GM18520 (cell line): Measurements from ENCODE around the gene IFITM10.

Experiments used
- ATAC-seq: cut with Tn5 transposase; IDR thresholded peaks from one replicate; pipeline ENCODE4 v1.9.1; 2021; ENCODE audit not compliant: unreplicated experiment

The IFITM10 gene

DNA sequence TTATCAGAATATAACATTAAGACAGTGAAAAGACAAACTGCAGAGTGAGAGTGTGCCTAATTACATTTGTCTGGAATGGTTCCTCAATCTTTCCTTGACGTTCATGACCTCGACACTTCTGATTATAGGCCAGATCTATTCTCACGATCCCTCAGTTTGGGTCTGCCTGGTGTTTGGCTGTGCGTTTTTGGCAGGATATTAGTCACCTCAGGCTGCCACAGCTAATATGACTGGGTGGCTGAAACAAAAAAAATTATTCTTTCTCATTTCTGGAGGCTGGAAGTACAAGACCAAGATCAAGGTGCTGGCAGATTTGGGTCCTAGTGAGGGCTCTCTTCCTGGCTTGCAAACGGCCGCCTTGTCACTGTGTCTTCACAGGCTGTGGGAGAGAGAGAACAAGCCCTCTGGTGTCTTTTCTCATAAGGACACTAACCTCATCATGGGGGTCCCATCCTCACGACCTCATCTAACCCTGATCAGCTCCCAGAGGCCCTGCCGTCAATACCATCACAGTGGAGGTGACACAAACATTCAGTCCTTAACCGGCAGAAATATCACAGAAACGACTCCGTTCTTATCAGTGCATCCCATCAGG, 23.2 kb downstream of the IFITM10 start:
- no peak for ATAC-seq

DNA sequence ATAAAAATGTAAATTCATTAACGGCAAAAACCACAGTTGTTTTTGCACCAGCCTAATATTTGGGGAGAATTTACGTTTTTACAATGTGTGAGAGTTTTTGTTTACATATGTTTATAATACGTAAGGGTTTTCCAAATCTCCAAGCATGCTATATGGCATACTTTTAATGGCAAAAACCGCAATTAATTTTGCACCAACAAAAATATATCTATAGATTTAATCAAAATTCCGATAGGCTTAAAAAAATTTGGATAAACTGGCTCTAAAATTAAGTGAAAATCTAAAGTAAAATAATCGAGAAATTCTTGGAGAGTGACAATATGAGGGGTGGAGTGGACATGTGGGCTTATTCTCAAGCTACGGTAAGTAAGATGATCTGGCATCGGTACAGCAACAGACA, 30.6 kb downstream of the IFITM10 start:
- no peak for ATAC-seq

DNA sequence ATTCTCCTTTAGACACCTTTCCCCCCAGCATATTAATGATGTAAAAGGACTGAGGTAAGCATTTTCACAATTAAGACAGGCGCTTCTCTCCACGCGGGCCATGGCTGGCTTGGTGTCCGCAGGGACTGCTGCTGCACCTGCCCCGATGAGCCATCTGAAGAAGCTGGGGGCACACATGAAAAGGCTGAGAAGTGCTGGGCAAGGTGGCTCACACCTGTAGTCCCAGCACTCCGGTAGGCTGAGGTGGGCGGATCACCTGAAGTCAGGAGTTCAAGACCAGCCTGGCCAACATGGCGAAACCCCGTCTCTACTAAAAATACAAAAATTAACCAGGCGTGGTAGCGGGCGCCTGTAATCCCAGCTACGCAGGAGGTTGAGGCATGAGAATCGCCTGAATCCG, 32.1 kb downstream of the IFITM10 start:
- ATAC-seq: no peak

DNA sequence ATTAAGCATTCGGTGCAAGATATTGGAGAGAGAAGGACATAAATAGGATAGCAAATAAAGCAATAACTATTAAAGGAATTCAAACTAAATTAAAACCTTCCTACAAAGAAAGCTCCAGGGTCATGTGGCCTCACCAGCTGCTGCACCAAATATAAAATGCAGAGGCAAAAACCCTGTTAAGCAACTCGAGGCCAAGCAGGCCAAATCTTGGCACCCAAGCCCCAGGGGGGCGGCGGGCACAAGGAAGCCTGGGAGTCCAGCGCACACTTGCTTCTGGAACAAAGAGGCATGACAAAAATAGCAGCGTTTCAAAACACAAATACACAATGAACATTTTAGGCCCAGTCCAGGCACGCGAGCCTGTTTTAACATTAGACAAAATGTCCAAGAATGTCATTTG, 32.6 kb downstream of the IFITM10 start:
- no peak for ATAC-seq

DNA sequence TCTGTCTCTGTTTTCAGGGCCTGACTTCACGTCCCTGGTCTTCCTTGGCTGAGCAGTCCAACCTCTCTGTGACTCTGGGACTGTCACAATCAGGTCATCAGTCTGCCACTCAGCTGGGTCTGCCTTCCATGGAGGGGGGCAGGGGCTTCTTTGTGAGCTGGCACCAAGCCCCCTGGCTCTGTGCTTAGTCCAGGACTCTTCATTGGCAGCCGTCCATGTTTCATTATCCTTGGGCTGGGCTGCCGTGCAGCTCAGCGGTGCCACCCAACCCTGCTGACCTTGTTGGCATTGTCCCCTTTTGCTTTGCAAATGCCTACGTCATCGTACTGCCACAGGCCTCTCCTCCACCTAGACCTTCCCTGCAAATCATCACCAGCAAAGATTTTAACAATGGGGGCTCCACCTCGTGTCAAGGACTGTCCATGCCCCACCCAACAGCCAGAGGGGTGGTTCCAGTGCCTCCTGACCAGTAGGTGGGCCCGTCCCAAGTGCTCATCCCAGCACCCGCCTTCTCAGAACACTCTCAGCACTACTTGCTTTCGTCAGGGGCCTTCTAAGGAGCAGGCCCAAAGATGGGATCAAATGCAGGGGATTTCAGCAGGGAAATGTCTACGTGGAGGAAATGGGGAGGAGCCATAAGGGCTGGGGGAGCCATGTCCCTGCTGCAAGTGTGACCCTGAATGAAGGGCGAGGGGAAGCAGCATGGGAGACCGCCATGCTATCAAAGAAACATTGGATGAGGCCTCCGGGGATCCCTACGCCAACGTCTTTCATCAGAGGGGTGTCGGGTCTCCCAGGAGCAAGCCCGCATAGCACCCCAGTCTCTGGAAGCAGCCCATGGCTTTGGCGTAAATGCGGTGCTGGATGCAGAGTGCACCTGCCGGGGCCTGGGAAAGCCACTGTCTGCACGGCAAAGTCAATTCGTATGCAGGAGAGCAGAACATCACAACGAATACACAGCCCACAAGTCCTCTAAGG, 35.2 kb downstream of the IFITM10 start:
- no peak for ATAC-seq

DNA sequence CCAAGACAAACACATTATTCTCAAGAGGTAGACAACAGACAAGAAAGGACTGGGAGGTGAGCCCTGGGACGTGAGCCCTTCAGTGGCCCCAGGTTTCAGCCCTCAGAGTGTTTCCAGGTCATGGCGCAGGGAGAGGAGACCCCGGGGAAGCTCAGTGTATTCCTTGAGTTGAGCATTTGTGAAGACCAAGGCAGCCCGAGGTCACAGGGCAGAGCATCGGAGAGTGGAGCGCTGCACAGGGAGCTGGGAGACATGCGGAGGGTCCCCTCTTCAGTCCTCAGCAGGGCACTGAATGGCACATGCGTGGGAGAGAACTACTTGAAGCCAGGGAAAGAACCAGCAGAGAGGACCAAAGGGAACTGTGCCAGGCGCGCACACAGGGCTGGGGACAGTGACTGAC, 41.7 kb downstream of the IFITM10 start:
- ATAC-seq: no peak

DNA sequence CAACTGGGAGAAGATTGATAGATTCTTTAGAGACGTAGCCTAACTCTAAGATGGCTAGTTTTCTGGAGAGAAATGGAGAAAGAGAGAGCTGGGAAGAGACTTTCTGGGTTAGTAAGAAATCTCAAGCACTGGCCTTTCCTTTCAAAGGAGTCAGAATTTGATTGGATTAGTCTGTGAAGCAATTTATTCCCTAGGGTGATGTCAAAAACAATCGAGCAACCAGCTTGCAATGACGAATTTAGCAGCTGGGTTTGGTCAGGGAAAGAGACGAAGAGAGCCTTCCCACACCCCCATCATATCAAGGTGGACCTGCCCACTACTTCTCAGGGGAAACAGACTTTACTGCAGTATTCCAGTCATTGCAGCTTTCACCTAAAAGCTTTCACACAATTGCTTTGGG, 42.6 kb downstream of the IFITM10 start:
- ATAC-seq: no peak

DNA sequence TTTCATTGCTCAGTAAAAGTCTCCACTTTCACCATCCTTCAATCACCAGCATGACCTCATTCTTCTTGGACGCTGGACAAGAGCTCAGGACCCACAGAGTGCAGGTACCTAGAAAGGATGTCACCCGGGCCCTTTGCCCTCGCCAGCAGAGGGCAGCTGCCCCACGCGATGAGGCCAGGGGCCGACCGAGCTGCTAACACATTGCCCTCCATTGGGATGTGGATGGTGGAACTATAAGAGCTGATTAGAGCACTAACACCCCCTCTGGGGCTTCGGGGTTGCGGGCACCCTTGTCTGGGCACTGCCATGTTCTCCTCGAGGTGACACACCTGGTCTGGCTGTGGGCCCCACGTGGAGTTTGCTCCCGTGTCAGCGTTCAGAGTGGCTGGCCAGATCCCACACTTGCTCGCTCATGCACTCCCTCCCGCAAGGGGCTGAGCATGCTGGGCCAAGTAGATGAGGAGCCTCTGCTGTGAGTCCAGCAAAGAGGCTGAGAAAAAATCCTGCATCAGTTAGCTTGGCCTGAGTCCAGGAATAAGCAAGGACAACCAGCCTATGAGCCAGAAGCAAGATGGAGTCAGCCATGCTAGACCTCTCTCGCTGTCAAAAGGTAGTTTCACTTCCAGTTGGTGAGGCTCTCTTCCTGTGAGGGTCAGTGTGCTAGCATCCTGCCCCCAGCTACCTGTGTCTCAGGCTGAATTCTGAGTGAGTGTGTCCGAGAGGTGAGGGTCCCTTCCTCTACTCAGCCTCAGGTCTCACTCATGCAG, 43.6 kb downstream of the IFITM10 start:
- ATAC-seq: no peak

DNA sequence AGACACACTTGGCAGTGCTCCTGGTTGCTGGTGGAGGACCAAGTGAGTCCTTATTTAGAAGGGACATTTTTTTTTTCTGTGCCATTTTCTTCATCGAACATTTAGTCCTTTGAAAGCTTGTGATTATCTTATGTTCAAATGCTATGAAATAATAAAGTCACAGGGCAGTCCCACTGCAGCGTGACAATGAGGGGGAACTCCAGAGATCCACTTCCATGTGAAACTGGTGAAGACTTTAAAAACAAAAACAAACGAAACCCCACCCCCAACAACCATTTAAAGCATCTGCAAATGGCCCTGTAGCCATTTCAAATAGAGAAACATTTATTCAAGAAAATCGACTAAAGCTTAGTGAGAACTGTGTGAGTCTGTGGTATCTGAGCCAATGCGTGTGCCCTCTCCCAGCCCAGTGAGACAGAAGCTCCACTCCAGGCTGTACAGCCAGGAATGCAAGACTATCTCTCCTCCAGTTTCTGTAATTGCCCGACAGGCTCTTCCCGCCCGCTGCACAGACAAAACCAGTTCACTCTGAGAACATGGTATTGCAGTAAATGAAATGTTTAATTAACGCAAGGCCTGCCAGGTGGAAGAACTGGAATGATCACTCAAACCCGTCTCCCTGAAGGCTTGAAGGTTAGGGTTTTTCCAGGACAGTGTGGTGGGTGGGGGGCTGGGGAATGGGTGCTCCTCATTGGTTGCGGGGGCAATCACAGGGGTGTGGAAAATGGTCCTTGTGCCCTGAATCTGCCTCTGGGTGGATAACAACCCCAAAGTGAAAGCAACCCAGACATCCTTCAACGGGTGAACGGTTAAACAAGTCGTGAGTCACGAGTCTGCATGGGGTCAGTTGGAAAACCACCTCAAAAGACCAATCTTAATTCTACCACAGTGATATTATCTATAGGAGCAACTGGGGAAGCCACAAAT, 45.0 kb downstream of the IFITM10 start:
- no peak for ATAC-seq

DNA sequence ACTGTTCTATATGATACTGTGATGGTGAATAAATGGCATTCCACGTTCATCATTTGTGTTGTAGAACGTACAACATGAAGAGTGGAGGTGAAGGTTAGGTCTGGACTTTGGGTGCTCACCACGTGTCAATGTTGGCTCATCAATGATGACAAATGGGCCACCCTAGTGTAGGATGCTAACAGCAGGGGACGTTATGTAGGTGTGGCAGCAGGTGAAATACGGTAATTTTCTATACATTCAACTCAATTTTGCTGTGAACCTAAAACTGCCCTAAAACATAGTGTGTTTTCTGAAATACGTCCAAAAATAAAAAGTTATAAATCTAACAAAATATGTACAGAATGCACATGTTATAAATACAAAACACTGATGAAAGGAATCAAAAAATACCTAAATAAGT, 47.2 kb downstream of the IFITM10 start:
- ATAC-seq: no peak

DNA sequence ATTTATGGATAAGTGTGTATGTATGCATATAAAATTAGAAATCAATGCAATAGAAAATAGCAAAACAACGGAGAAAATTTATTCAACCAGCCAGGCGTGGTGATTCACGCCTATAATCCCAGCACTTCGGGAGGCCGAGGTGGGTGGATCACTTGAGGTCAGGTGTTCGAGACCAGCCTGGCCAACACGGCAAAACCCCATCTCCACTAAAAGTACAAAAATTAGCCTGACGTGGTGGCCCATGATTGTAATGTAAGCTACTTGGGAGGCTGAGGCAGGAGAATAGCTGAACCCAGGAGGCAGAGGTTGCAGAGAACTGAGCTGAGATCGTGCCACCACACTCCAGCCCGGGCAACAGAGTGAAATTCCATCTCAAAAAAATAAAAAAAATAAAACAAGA, 47.9 kb downstream of the IFITM10 start:
- no peak for ATAC-seq

DNA sequence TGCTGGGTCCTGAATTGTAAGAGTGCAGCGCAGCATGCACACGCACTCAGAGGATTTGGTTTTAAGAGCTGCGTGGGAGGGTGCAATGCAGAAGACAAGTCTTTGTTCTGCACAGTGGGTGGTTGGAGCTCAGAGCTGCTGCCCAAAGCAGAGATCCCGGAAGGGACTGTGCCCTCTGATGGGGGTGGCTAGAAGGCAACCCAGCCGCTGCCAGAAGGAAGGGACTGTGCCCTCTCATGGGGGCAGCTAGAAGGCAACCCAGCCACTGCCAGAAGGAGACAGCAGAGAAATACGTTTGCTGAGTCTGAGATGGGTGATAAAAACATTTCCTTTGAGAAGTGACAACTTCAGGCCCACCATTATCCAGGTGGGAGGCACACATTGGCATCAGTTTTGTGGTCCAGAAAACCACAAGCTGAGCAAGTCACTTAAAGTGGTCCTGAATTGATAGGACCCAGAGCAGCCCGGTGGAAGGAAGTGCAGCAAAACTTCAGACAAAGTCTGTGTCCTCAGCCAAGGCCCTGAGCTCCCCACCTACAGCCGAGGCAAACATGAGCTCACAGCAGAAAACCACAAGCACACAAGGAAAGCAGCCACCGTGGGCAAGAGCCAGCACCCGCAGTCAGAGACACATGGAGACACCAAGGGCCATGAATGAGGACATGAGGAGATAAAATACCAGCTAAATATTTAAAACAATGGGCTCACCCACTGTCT, 49.1 kb downstream of the IFITM10 start:
- ATAC-seq: no peak

DNA sequence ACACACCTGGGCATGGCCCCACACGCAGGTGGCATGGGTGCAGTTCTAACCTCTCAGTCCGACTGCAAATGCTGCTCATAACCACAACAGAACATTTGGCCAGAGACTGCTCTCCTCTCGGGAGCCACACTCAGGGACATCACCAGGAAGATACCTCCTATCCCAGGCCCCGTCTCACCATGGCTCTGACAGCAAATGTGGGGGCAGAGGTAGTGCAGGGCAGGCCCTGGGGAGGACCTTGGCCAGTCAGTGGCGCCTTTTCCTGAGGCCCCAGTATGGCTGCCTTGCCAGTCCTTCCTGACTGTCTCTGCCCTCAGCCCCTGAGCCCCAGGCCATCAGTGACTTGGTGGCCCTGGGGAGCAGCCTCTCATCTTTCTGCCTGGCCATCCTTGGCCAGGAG, 50.6 kb downstream of the IFITM10 start:
- ATAC-seq: no peak

DNA sequence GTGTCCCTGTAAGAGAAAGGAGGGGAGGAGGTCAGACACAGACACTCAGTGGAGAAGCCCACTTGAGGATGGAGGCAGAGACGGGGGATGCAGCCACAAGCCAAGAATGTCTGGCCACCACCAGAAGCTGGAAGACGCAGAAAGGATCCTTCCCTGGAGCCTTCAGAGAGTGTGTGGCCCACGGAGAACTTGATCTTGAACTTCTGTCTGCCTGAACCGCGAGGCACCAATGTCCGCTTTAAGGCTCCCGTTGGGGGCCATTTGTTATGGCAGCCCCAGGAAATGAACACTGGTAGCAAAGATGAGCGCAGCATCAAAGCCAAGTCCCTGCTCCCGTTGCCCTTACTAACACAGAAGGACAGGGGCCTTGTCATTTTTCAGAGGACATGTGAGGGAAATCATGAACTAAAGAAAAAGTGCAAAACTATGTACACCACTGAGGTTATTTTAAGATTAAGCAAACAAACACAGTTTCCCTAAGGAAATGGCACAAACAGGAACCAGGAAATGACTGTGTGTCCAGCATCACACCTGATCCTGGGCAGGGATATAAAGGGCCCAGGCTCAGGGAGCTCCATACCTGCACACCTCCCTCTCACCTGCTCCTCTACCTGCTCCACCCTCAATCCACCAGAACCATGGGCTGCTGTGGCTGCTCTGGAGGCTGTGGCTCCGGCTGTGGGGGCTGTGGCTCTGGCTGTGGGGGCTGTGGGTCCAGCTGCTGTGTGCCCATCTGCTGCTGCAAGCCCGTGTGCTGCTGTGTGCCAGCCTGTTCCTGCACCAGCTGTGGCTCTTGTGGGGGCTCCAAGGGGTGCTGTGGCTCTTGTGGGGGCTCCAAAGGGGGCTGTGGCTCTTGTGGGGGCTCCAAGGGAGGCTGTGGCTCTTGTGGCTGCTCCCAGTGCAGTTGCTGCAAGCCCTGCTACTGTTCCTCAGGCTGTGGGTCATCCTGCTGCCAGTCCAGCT, 53.5 kb downstream of the IFITM10 start, which contains the start of gene KRTAP5-6:
KRTAP5-6 (plus strand) TSS at position 588 of the 963 bp plus-strand sequence; CDS start at position 639, 51 bp downstream.
- ATAC-seq: no peak

DNA sequence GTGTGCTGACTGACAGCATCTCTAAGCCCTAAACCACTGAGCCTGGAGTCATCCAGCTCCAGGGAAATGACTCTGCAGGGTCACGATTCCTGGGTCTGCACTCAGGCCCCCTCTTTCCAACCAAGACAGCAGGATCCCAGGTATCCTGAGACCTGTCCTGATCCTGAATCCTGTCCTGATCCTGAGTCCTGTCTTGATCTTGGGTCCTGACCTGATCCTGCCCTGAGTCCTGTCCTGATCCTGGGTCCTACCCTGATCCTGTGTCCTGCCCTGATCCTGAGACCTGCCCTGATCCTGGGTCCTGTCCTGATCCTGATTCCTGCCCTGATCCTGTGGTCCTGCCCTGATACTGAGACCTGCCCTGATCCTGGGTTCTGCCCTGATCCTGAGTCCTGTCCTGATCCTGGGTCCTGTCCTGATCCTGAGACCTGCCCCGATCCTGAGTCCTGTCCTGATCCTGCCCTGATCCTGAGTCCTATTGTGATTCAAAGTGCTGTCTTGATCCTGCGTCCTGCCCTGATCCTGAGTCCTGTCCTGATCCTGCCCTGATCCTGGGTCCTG, 54.8 kb downstream of the IFITM10 start:
- no peak for ATAC-seq

DNA sequence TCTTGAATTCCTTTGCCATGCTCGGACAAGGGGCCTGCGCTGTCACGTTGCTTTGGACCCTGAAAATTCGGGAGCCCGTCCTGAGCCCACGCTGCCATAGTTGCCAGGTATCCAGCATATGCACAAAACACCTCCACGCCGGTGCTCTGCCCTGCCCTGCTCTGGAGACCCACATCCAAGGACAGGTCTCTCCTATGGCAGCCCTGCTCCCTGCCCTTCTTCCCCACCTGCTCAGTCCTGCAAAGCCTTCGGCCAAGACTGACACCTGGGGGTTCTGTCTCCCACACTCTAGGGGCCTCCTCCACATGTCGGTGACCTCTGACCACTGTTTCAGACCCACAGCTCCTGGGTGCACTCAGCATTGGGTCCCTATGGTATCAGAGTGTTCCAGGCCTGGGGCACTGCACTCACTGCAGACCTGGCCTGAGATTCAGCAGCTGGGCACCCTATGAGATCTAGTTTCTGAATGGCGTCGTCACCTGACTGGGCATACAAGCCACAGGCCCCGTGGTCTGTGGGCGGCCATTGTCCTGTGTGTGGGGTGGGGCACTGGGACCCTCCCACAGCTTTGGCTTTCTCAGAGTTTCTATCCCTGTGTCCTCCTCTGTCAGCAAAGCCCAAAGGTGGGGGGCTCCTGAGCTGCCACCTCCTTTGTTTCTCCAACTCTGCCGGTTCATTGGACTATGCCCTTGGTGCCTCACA, 55.4 kb downstream of the IFITM10 start:
- no peak for ATAC-seq

DNA sequence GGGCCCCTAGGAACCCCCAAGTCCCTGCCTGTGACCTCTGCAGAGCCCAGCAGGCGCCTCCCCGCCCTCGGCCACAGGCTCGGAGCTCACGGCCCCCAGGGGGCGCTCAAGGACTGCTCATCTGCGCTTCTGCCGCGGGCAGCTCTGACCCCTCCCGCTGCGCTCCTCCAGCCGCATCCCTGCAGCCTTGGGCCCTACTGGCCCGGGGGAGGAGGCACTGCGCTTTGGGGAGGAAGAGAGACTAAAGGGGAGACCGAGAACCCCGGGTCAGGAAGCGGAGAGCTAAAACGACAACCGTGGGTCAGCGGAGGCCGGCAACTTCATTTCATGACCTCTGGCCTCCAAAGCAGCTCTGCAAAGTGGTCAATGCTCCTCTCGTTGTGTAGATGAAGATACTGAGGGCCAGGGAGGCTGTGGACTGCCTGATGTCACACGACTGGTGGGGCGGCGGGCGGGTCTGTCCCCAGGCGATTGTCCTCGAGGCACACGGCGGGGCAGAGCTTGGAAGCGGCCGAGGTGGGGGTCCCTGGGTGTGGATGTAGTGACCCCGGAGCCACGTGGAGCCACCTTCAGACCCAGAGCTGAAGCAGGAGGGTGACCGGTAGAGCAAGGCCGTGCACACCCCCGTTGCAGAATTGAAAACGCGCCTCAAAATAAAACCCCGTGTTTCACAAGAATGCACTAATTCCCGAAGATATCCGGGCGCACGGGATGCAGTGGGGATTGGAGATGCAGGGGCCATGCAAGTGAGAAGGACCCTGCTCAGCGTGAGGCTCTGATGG, 56.1 kb downstream of the IFITM10 start:
- no peak for ATAC-seq
